Measurements from ENCODE around the gene KRTAP17-1. TPM values are rescaled to one million over a fixed set of nuclear protein-coding genes. Genes with fewer than 3 reads are reported as not detected.

KRTAP17-1 gene
- total RNA-seq, 2 experiments from 2014 or later, result not detected

DNA sequence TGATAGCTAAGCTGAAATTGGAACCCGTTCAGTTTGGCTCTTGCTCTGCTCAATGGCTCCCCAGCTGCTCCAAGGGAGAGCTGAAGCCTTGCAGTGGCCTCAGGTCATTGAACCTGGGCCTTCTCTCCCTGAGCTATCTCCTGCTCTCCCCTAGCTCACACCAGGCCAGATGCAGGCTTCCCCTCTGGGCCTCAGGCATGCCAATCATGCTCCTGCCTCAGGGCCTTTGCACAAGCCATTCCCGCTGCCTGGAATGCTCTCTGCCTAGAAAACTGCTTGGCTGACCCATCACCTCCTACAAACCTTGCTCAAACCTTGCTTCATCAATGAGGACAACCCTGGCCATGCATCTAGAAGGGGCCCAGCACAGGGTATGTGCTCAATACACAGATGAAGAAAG lies 16.7 kb upstream of the KRTAP17-1 start:
- Histone ChIP-seq H3K9me3 (ENCODE audit: low read length) (no peaks in the 10 kb centered on the region), H3K4me2 (ENCODE audit: low read length) (no peak overlapping the region), H3K4me1 (ENCODE audit: insufficient read depth, low read length, poor library complexity, severe bottlenecking) (no peaks in the 10 kb centered on the region), H3K27ac (ENCODE audit: low read depth, low read length, poor library complexity, severe bottlenecking) (no peak overlapping the region), H3K9me2 (ENCODE audit: insufficient read depth, low read length) (no peaks in the 10 kb centered on the region), H2AFZ (ENCODE audit: low read length) (no peak overlapping the region), H3K36me3 (ENCODE audit: insufficient read depth, low read length) (no peaks in the 10 kb centered on the region), H4K20me1 (ENCODE audit: insufficient read depth, low read length) (no peaks in the 10 kb centered on the region), H3K4me3 (ENCODE audit: low read depth, low read length, poor library complexity, severe bottlenecking) (no peak overlapping the region), H3K79me2 (ENCODE audit: insufficient read depth, low read depth, low read length) (no peaks in the 10 kb centered on the region)
- CTCF ChIA-PET (ENCODE audit: unreplicated experiment), result no interaction called here
- DNase-seq (ENCODE audit: low spot score), result no peak
- no TSS peak for BruUV-seq (replicated peaks)
- TF ChIP-seq CTCF (conservative IDR thresholded peaks at IDR 0.05; ENCODE audit: low read length) (no peak), EZH2phosphoT487 (IDR thresholded peaks at IDR 0.05; ENCODE audit: borderline replicate concordance, low read depth, low read length) (no peak)
- POLR2A ChIA-PET, result no interaction called here
- intact Hi-C loops (cut with micrococcal nuclease; ENCODE audit: unreplicated experiment), result no loop called here

- intact Hi-C loops (cut with micrococcal nuclease; ENCODE audit: unreplicated experiment), result no loop called here
- POLR2A ChIA-PET, result no interaction called here
Measured at GRCh38 chr17:41331606-41332005, 16.1 kb upstream of the KRTAP17-1 start.

More at GRCh38 chr17:41331606-41332005, 16.1 kb upstream of the KRTAP17-1 start:
- Histone ChIP-seq H3K79me2 (ENCODE audit: insufficient read depth, low read depth, low read length) (no peaks in the 10 kb centered on the region), H3K4me3 (ENCODE audit: low read depth, low read length, poor library complexity, severe bottlenecking) (no peak overlapping the region), H2AFZ (ENCODE audit: low read length) (no peak overlapping the region), H3K4me2 (ENCODE audit: low read length) (no peak overlapping the region), H4K20me1 (ENCODE audit: insufficient read depth, low read length) (no peaks in the 10 kb centered on the region), H3K27ac (ENCODE audit: low read depth, low read length, poor library complexity, severe bottlenecking) (no peak overlapping the region), H3K9me3 (ENCODE audit: low read length) (no peaks in the 10 kb centered on the region), H3K4me1 (ENCODE audit: insufficient read depth, low read length, poor library complexity, severe bottlenecking) (no peaks in the 10 kb centered on the region), H3K9me2 (ENCODE audit: insufficient read depth, low read length) (no peaks in the 10 kb centered on the region), H3K36me3 (ENCODE audit: insufficient read depth, low read length) (no peaks in the 10 kb centered on the region)
- CTCF ChIA-PET (ENCODE audit: unreplicated experiment), result no interaction called here
- TF ChIP-seq EZH2phosphoT487 (IDR thresholded peaks at IDR 0.05; ENCODE audit: borderline replicate concordance, low read depth, low read length) (no peak), CTCF (conservative IDR thresholded peaks at IDR 0.05; ENCODE audit: low read length) (no peak)
- BruUV-seq (replicated peaks), result no TSS peak
- no peak for DNase-seq (ENCODE audit: low spot score)

Measured in OCI-LY7 (cell line).